ENCODE results near the gene MRPL57.
"Not testable (repeated sequence)": the region's sequence is repeated elsewhere in the genome, so short reads cannot be mapped to it uniquely, and the experiment has no call there.

MRPL57 gene

GRCh38 chr13:21176215-21176981, at the start of gene MRPL57, which contains the start of gene SKA3:
MRPL57 (plus strand) TSS chr13:21176658; CDS start chr13:21176917, 259 bp downstream.
SKA3 (minus strand) TSS chr13:21176552; CDS start chr13:21176477, 75 bp downstream.
- intact Hi-C loops (cut with micrococcal nuclease): loop anchor here (1.0 to 5.0 kb wide), 3 partner anchors 122 to 301 kb away; no protein-coding TSS in a partner anchor
- Mint-ChIP-seq H3K27me3 (no peaks in the 10 kb centered on the region), H3K27ac (peak within 1 kb of the TSS; percentile 96), H3K36me3 (ENCODE audit: low read depth) (peaks cover 12% of the 10 kb centered on the region), H3K4me1 (ENCODE audit: low read depth) (peaks cover 11% of the 10 kb centered on the region), H3K9me3 (no peaks in the 10 kb centered on the region), H3K4me3 (peak within 1 kb of the TSS; percentile 98)

GRCh38 chr13:21130116-21130515, 46.3 kb upstream of the MRPL57 start:
- H3K36me3 Mint-ChIP-seq (ENCODE audit: low read depth): no peaks in the 10 kb centered on the region
- no peaks in the 10 kb centered on the region for H3K4me1 Mint-ChIP-seq (ENCODE audit: low read depth)
- no peaks in the 10 kb centered on the region for H3K9me3 Mint-ChIP-seq
- intact Hi-C loops (cut with micrococcal nuclease): no loop called here
- H3K27ac Mint-ChIP-seq: peak overlapping the region; percentile 13
- H3K4me3 Mint-ChIP-seq: no peak overlapping the region
- H3K27me3 Mint-ChIP-seq: no peaks in the 10 kb centered on the region

GRCh38 chr13:21133077-21133476, 43.4 kb upstream of the MRPL57 start:
- intact Hi-C loops (cut with micrococcal nuclease): no loop called here
- Mint-ChIP-seq H3K27ac (peak overlapping the region; percentile 51), H3K4me1 (ENCODE audit: low read depth) (no peaks in the 10 kb centered on the region), H3K9me3 (no peaks in the 10 kb centered on the region), H3K36me3 (ENCODE audit: low read depth) (no peaks in the 10 kb centered on the region), H3K27me3 (no peaks in the 10 kb centered on the region), H3K4me3 (no peak overlapping the region)

GRCh38 chr13:21134475-21134874, 42.0 kb upstream of the MRPL57 start:
- Mint-ChIP-seq H3K36me3 (ENCODE audit: low read depth) (no peaks in the 10 kb centered on the region), H3K4me1 (ENCODE audit: low read depth) (peaks cover under 1% of the 10 kb centered on the region), H3K27ac (no peak overlapping the region), H3K4me3 (no peak overlapping the region), H3K9me3 (no peaks in the 10 kb centered on the region), H3K27me3 (no peaks in the 10 kb centered on the region)
- intact Hi-C loops (cut with micrococcal nuclease): loop anchor here (2.0 kb wide), 1 partner anchor 190 kb away; no protein-coding TSS in a partner anchor

GRCh38 chr13:21135833-21136232, 40.6 kb upstream of the MRPL57 start:
- not testable (repeated sequence) for H3K4me3 Mint-ChIP-seq; H3K36me3 Mint-ChIP-seq (ENCODE audit: low read depth); H3K27ac Mint-ChIP-seq; H3K4me1 Mint-ChIP-seq (ENCODE audit: low read depth); H3K9me3 Mint-ChIP-seq; H3K27me3 Mint-ChIP-seq
- intact Hi-C loops (cut with micrococcal nuclease): loop anchor here (2.0 kb wide), 1 partner anchor 191 kb away; no protein-coding TSS in a partner anchor

GRCh38 chr13:21137696-21138095, 38.8 kb upstream of the MRPL57 start:
- no peaks in the 10 kb centered on the region for H3K27me3 Mint-ChIP-seq
- H3K9me3 Mint-ChIP-seq: no peaks in the 10 kb centered on the region
- no peak overlapping the region for H3K4me3 Mint-ChIP-seq
- H3K4me1 Mint-ChIP-seq (ENCODE audit: low read depth): peaks cover 9% of the 10 kb centered on the region
- intact Hi-C loops (cut with micrococcal nuclease): no loop called here
- peaks cover 20% of the 10 kb centered on the region for H3K36me3 Mint-ChIP-seq (ENCODE audit: low read depth)
- H3K27ac Mint-ChIP-seq: no peak overlapping the region

GRCh38 chr13:21138561-21138960, 37.9 kb upstream of the MRPL57 start:
- Mint-ChIP-seq H3K27me3 (no peaks in the 10 kb centered on the region), H3K36me3 (ENCODE audit: low read depth) (peaks cover 29% of the 10 kb centered on the region), H3K27ac (peak overlapping the region; percentile 92), H3K4me1 (ENCODE audit: low read depth) (peaks cover 18% of the 10 kb centered on the region), H3K9me3 (no peaks in the 10 kb centered on the region), H3K4me3 (no peak overlapping the region)
- intact Hi-C loops (cut with micrococcal nuclease): no loop called here

- peak overlapping the region; percentile 92 for H3K27ac Mint-ChIP-seq
- intact Hi-C loops (cut with micrococcal nuclease): no loop called here
- H3K27me3 Mint-ChIP-seq: no peaks in the 10 kb centered on the region
- peak overlapping the region; percentile 87 for H3K4me3 Mint-ChIP-seq
- H3K9me3 Mint-ChIP-seq: no peaks in the 10 kb centered on the region
- peaks cover 36% of the 10 kb centered on the region for H3K36me3 Mint-ChIP-seq (ENCODE audit: low read depth)
- H3K4me1 Mint-ChIP-seq (ENCODE audit: low read depth): peaks cover 20% of the 10 kb centered on the region
Measured at GRCh38 chr13:21139374-21139773, 37.1 kb upstream of the MRPL57 start.

GRCh38 chr13:21142766-21143165, 33.7 kb upstream of the MRPL57 start:
- H3K4me3 Mint-ChIP-seq: no peak overlapping the region

GRCh38 chr13:21147827-21148226, 28.6 kb upstream of the MRPL57 start:
- no peaks in the 10 kb centered on the region for H3K9me3 Mint-ChIP-seq
- intact Hi-C loops (cut with micrococcal nuclease): no loop called here
- no peak overlapping the region for H3K27ac Mint-ChIP-seq
- H3K4me1 Mint-ChIP-seq (ENCODE audit: low read depth): peaks cover 23% of the 10 kb centered on the region
- no peaks in the 10 kb centered on the region for H3K27me3 Mint-ChIP-seq
- no peak overlapping the region for H3K4me3 Mint-ChIP-seq
- peaks cover 49% of the 10 kb centered on the region for H3K36me3 Mint-ChIP-seq (ENCODE audit: low read depth)

More at GRCh38 chr13:21142766-21143165, 33.7 kb upstream of the MRPL57 start:
- Mint-ChIP-seq H3K27me3 (no peaks in the 10 kb centered on the region), H3K9me3 (no peaks in the 10 kb centered on the region), H3K27ac (no peak overlapping the region), H3K4me1 (ENCODE audit: low read depth) (peaks cover 31% of the 10 kb centered on the region), H3K36me3 (ENCODE audit: low read depth) (peaks cover 66% of the 10 kb centered on the region)
- intact Hi-C loops (cut with micrococcal nuclease): no loop called here

- H3K36me3 Mint-ChIP-seq (ENCODE audit: low read depth): peaks cover 40% of the 10 kb centered on the region
- H3K27ac Mint-ChIP-seq: no peak overlapping the region
- intact Hi-C loops (cut with micrococcal nuclease): no loop called here
- no peak overlapping the region for H3K4me3 Mint-ChIP-seq
- no peaks in the 10 kb centered on the region for H3K9me3 Mint-ChIP-seq
- H3K27me3 Mint-ChIP-seq: no peaks in the 10 kb centered on the region
- peaks cover 14% of the 10 kb centered on the region for H3K4me1 Mint-ChIP-seq (ENCODE audit: low read depth)
Measured at GRCh38 chr13:21148557-21149258, 27.8 kb upstream of the MRPL57 start.

GRCh38 chr13:21149568-21149967, 26.9 kb upstream of the MRPL57 start:
- Mint-ChIP-seq H3K9me3 (no peaks in the 10 kb centered on the region), H3K4me3 (no peak overlapping the region), H3K36me3 (ENCODE audit: low read depth) (peaks cover 33% of the 10 kb centered on the region), H3K4me1 (ENCODE audit: low read depth) (peaks cover 13% of the 10 kb centered on the region), H3K27me3 (no peaks in the 10 kb centered on the region), H3K27ac (no peak overlapping the region)
- intact Hi-C loops (cut with micrococcal nuclease): no loop called here

- peaks cover 28% of the 10 kb centered on the region for H3K36me3 Mint-ChIP-seq (ENCODE audit: low read depth)
- H3K4me3 Mint-ChIP-seq: no peak overlapping the region
- peaks cover 8% of the 10 kb centered on the region for H3K4me1 Mint-ChIP-seq (ENCODE audit: low read depth)
- intact Hi-C loops (cut with micrococcal nuclease): no loop called here
- no peaks in the 10 kb centered on the region for H3K9me3 Mint-ChIP-seq
- no peaks in the 10 kb centered on the region for H3K27me3 Mint-ChIP-seq
- no peak overlapping the region for H3K27ac Mint-ChIP-seq
Measured at GRCh38 chr13:21150013-21150412, 26.4 kb upstream of the MRPL57 start.

GRCh38 chr13:21152251-21152899, 24.1 kb upstream of the MRPL57 start:
- Mint-ChIP-seq H3K9me3 (no peaks in the 10 kb centered on the region), H3K36me3 (ENCODE audit: low read depth) (peaks cover 8% of the 10 kb centered on the region), H3K27me3 (no peaks in the 10 kb centered on the region), H3K4me1 (ENCODE audit: low read depth) (peaks cover 7% of the 10 kb centered on the region), H3K4me3 (no peak overlapping the region), H3K27ac (no peak overlapping the region)
- intact Hi-C loops (cut with micrococcal nuclease): no loop called here
